GM18907 (cell line): ENCODE measurements around the gene PRCC.

ENCODE experiments used
- ATAC-seq: cut with Tn5 transposase; IDR thresholded peaks from one replicate; pipeline ENCODE4 v1.9.1; 2021; ENCODE audit warnings: mild to moderate bottlenecking, moderate library complexity; ENCODE audit not compliant: unreplicated experiment

Gene PRCC

DNA sequence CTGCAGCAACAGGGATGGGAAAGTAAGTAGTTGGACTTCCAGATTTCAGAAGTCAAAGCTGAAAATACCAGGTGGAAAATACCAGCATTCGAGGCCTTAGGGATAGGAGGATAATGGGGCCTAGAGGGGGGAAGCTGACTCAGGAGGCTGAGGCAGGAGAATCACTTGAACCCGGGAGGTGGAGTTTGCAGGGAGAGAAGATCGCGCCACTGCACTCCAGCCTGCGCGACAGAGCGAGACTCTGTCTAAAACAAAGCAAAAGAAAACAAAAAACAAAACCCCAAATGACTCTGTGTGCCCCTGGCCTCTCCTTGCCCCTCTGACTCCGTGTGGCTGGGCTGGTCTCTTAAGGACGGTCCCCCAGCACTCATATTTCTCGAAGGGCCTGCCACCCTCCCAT is 46.0 kb downstream of the PRCC start:
- no peak for ATAC-seq

DNA sequence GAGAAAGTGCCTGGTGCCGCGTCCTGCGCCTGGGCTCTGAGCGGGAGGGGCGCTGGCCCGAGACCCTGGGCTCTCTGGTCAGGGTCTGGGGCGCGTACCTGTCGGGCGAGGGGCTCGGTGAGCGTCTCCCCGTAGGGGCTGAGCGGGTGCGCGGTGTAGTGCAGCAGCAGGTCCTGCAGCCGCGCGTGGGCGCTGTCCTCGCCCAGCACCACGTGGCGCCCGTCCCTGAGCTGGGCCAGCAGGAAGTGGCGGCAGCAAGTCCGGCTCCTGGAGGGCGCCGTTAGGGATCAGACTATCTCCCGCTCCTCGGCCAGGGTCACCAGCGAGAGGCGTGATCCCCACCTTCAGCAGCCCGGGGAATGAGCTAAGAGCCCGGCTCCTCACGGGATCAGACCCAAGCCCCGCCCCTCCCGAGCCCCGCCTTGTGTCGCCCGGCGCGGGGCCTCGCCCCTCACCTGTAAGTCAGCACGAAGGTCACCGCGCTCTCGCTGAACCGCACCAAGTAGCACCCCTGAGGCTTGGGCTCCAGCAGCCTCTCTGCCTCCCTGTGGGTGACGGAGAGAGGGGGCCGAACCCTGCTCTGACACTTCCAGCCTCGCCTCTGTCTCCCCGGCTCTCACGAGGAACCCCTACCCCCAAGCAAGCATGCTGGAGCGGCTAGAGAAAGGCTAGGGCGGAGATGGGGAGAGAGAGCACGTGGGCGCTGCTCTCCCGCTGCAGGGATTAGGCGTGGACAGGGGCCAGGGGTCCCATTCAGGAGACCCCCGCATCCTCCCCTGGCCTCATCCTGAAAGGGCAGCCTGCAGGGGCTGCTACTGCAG is 46.6 kb downstream of the PRCC start:
- ATAC-seq: no peak

GRCh38 chr1:156814571-156815260 is 47.4 kb downstream of the PRCC start:
- no peak for ATAC-seq

DNA sequence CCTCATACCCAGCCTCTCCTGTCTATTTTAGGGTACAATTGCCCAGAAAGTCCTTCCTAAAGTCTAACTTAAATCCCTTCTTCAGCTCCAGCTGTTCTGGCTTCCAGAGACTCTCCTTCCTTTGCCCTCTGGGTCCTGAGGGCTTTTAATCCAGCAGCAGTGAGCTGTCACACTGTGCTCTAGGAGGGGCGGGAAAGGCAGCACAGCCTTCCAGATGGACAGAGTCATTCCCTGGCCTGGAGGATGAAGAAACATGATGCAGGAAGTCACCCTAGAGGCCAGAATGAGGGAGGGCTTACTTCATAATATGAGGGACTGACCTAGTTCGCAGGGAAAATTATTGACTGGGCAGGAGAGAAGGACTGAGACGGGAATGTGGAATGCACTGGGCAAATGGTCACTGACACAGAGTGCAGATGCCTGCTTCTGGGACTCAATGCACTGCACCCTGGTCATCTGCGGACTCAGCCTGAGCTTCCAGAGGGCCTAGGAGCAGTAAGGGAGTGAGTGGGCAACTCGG is 48.0 kb downstream of the PRCC start:
- ATAC-seq: no peak

GRCh38 chr1:156815961-156816422 is 48.7 kb downstream of the PRCC start:
- no peak for ATAC-seq

DNA sequence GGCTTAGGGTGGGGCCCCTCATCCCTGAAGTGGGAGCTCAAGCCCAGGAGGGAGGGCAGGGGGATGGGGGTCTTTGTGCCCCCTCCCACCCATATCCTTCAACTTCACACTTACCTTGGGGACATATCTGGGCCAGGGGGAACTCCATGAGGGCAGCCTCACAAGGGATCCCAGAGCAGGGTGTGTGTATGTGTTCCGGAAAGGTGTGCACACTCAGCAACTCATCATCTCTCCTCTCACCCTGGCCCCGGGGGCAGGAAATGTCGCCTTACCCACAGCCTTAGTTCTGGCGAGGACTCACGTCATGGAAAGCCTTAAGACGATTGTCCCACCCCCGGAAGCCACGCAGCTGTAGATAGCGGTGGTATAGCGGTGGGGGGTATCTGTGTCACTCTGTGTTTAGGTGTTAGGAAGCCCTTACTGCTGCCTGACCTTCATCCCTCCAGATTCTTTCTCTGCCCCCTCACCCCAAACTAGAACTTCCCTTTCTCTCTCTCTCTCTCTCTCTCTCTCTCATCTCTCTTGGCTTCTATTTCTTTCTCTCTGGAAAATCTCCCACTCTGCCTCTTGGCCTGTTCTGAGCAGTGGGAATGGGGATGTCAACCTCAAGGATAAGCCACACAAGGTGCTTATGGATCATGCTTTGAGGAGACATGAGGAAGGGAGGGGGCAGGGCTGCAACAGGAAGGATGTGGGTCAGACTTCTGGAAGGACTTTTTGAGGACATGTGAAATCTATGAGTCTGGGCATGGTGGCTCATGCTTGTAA is 49.4 kb downstream of the PRCC start, which contains the start of gene SH2D2A:
SH2D2A (minus strand) TSS at position 288 of the 768 bp plus-strand sequence; CDS start at position 148, 140 bp downstream.
- peak; percentile 80 for ATAC-seq

DNA sequence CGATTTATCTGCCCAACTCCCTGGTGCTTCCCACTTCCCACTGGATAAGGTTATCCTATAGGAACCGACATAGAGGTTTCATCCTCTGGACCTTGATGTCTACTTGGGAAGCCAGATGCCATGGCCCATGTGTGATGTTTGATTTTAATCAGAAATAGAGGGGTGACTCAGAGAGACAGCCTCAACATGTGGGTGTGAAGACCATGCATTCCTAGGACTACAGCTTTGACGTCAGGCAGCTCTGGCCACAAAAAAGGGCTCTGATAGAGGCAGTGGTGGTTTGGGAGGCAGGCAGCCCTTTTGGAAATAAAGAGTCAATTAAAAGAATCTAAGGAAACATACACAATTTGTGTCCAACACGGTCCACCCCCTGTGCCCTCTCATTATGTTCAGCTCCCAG is 54.5 kb downstream of the PRCC start:
- ATAC-seq: no peak

- no peak for ATAC-seq
Measured at GRCh38 chr1:156822680-156823079, 55.3 kb downstream of the PRCC start.

- ATAC-seq: no peak
Measured at GRCh38 chr1:156823210-156823790, 56.0 kb downstream of the PRCC start.

- ATAC-seq: no peak
Measured at GRCh38 chr1:156826630-156827029, 59.3 kb downstream of the PRCC start.

- ATAC-seq: no peak
Measured at GRCh38 chr1:156828400-156829124, 61.2 kb downstream of the PRCC start.

- no peak for ATAC-seq
Measured at GRCh38 chr1:156832434-156832833, 65.1 kb downstream of the PRCC start.

DNA sequence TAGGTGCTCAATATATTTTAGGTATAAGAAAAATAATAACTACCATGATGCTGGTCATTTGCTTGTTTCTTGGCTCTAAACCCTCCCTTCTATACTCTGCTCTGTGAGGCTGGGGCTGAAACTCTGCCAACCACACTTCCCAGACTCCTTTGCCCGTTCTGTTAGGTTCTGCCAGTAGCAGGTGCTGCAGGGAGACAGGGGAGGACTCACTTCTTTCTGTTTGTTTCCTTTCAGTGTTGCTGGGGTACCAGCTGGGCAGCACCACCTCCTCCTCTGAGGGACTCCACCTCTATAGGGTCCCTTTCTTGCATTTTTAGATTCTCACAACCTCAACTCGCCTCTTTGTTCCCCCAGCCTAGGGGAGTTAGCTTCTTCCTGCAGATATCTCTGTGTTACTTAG is 66.3 kb downstream of the PRCC start:
- ATAC-seq: no peak

- ATAC-seq: no peak
Measured at GRCh38 chr1:156834322-156834721, 67.0 kb downstream of the PRCC start.

DNA sequence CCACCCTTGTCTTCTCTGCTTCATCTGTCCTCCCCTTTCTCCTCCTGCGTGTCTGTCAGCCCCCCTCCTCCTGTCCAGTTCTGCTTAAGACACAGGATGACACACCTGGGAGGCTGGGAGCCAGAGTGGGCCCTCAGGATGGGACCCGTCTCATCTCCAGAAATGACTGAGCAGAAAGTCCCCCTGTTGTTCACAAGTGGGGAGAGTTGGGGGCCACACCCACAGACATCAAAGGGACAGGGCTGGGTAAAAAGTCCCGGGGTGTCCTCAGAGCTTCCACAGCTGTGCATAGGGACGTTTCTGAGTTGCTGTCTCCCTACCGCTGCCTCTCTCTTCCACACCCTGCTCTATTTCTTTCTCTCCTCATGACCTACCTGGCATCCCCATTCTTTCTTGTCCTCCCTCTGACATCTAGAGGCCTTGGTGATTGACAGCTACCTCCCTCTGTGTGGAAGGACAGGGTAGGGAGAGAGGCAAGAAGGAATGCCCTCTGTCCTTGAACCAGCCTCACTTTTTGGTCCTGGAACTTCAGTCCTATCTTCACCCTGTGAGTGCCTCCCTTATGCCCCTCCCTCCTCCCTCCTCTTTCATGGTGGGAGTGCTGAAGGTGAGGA is 68.8 kb downstream of the PRCC start:
- ATAC-seq: no peak

DNA sequence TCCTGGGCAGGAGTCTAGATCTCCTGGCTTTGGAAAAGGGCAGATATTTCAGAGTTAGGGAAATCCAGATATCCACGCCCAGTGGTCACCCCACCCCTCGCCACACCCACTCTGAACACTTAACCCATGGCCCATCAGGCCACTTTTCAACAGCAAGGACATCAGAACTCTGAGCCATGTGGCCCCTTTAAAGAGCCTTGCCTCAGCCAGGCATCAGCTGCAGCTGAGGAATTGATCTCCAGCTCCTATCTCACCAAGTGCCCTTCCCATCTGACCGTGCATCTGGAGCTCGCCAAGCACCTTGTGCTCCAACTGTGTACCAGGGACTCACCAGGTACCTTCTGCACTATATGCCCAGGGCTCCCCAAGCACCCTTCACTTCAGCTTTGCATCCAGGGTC is 69.6 kb downstream of the PRCC start:
- no peak for ATAC-seq

- no peak for ATAC-seq
Measured at GRCh38 chr1:156838972-156839371, 71.6 kb downstream of the PRCC start.

GRCh38 chr1:156839426-156840109 is 72.2 kb downstream of the PRCC start:
- no peak for ATAC-seq
